GM18508 (cell line): ENCODE results near the gene PRAC1.

ENCODE experiments used
- ATAC-seq: cut with Tn5 transposase; IDR thresholded peaks from one replicate; pipeline ENCODE4 v1.9.1; 2021; ENCODE audit warnings: moderate number of reproducible peaks; ENCODE audit not compliant: insufficient read depth, unreplicated experiment

Gene PRAC1

GRCh38 chr17:48722201-48722907, at the start of gene PRAC1:
TSS of gene PRAC1 (minus strand) at chr17:48722518. CDS start at chr17:48722392, 126 bp downstream.
- ATAC-seq, result no peak

- no peak for ATAC-seq
These were observed 48.6 kb upstream of the PRAC1 start for GRCh38 chr17:48770954-48771353.

GRCh38 chr17:48769009-48769675, 46.8 kb upstream of the PRAC1 start:
- no peak for ATAC-seq

- no peak for ATAC-seq
These were observed 45.0 kb upstream of the PRAC1 start for GRCh38 chr17:48767263-48767774.

- ATAC-seq, result no peak
These were observed 38.8 kb upstream of the PRAC1 start for GRCh38 chr17:48761114-48761513.

- no peak for ATAC-seq
These were observed 38.1 kb upstream of the PRAC1 start for GRCh38 chr17:48760411-48760810.

- no peak for ATAC-seq
These were observed 37.0 kb upstream of the PRAC1 start for GRCh38 chr17:48759288-48759687.

GRCh38 chr17:48757524-48757961, 35.2 kb upstream of the PRAC1 start:
- no peak for ATAC-seq

GRCh38 chr17:48756830-48757251, 34.5 kb upstream of the PRAC1 start:
- ATAC-seq, result no peak

GRCh38 chr17:48755356-48755755, 33.0 kb upstream of the PRAC1 start:
- no peak for ATAC-seq

- no peak for ATAC-seq
These were observed 32.4 kb upstream of the PRAC1 start for GRCh38 chr17:48754500-48755261.

GRCh38 chr17:48753794-48754499, 31.6 kb upstream of the PRAC1 start:
- ATAC-seq, result no peak

GRCh38 chr17:48752399-48753288, 30.3 kb upstream of the PRAC1 start:
- no peak for ATAC-seq

GRCh38 chr17:48751733-48752398, 29.5 kb upstream of the PRAC1 start:
- ATAC-seq, result no peak

- no peak for ATAC-seq
These were observed 28.9 kb upstream of the PRAC1 start for GRCh38 chr17:48751172-48751571.

- ATAC-seq, result no peak
These were observed 27.6 kb upstream of the PRAC1 start for GRCh38 chr17:48749621-48750553.

- ATAC-seq, result no peak
These were observed 26.6 kb upstream of the PRAC1 start for GRCh38 chr17:48748718-48749566.
